Stomach (tissue), 4 donors: Measurements from ENCODE around the gene UGT1A10.

Source experiments
- CTCF ChIP-seq, 7 experiments: fragments of 450-650 bp in 4 of 7; fragments of 200-600 bp in 3 of 7; sonication (generic) in 3 of 7; IDR thresholded peaks; one replicate each; pipeline ENCODE4 v1.5.1; 2016 to 2019; ENCODE audit warnings: antibody characterized with exemption in 7 of 7, control low read depth in 2 of 7, mild to moderate bottlenecking in 1 of 7
- EP300 ChIP-seq: sonication (generic); formaldehyde crosslinking; IDR thresholded peaks from one replicate; pipeline ENCODE4 v1.6.1; 2017; ENCODE audit warnings: antibody characterized with exemption
- POLR2A ChIP-seq, 4 donors: fragments of 450-650 bp; IDR thresholded peaks; one replicate each; pipeline ENCODE4 v1.6.1; 2016; ENCODE audit warnings: antibody characterized with exemption in 4 of 4, control low read depth in 2 of 4, mild to moderate bottlenecking in 1 of 4, moderate library complexity in 1 of 4
- POLR2AphosphoS5 ChIP-seq, 3 donors: sonication (generic); formaldehyde crosslinking; IDR thresholded peaks; one replicate each; pipeline ENCODE4 v1.6.1; 2016; ENCODE audit warnings: antibody characterized with exemption in 3 of 3

GRCh38 chr2:233674314-233674713 lies 38.1 kb downstream of the UGT1A10 start:
- TF ChIP-seq CTCF (IDR thresholded peaks at IDR 0.05) (no peak), POLR2A (IDR thresholded peaks at IDR 0.05) (no peak), EP300 (no peak), POLR2AphosphoS5 (IDR thresholded peaks at IDR 0.05) (no peak)
